ENCODE data around the gene GSTT4.
"Not testable (repeated sequence)": the region's sequence is repeated elsewhere in the genome, so short reads cannot be mapped to it uniquely, and the experiment has no call there.

Gene GSTT4

GRCh38 chr22:24043958-24044357 lies 38.7 kb upstream of the GSTT4 start:
- H2BK120ac ChIP-seq (ENCODE audit: insufficient read depth, low read length, poor library complexity): no peak overlapping the region
- no peaks in the 10 kb centered on the region for H3K79me2 ChIP-seq (ENCODE audit: control insufficient read depth, insufficient read depth, low read length, poor library complexity)
- H3K18ac ChIP-seq (ENCODE audit: low read length): no peak overlapping the region
- H4K12ac ChIP-seq (ENCODE audit: low read depth, low read length): no peak overlapping the region
- H4K8ac ChIP-seq (ENCODE audit: low read depth, low read length): no peak overlapping the region
- H3K36me3 ChIP-seq (ENCODE audit: control insufficient read depth in 1 of 2, insufficient read depth in 2 of 2, low read length in 2 of 2): peaks cover 21 to 29% of the 10 kb centered on the region in 2 experiments
- WGBS (ENCODE audit: extremely low coverage, insufficient coverage, insufficient read length): no CpG with 5 or more reads among the region's 4 CpGs
- no peak overlapping the region for H2AK5ac ChIP-seq (ENCODE audit: low read length)
- no peak overlapping the region for H3K4me2 ChIP-seq (ENCODE audit: low read length)
- no peak overlapping the region for H3K27ac ChIP-seq (ENCODE audit: low read depth, low read length)
- H3K9ac ChIP-seq (ENCODE audit: low read length): no peak overlapping the region
- peaks cover 1% of the 10 kb centered on the region for H3K79me1 ChIP-seq (ENCODE audit: low read length)
- no peak overlapping the region for H3K23ac ChIP-seq (ENCODE audit: low read length)
- H4K91ac ChIP-seq (ENCODE audit: low read depth, low read length): no peak overlapping the region
- no peaks in the 10 kb centered on the region for H3K4me1 ChIP-seq (ENCODE audit: control insufficient read depth in 1 of 2, insufficient read depth in 2 of 2, low read length in 2 of 2)
- H3K4ac ChIP-seq (ENCODE audit: low read depth, low read length): no peak overlapping the region
- H2BK12ac ChIP-seq (ENCODE audit: low read length): no peak overlapping the region
- no peak for DNase-seq
- H2BK5ac ChIP-seq (ENCODE audit: low read depth, low read length, poor library complexity): no peak overlapping the region
- H2AFZ ChIP-seq (ENCODE audit: insufficient read depth, low read length, poor library complexity): no peak overlapping the region
- H3K14ac ChIP-seq (ENCODE audit: low read length): no peak overlapping the region
- no peak overlapping the region for H3K4me3 ChIP-seq (ENCODE audit: low read depth, low read length)
- H3K27me3 ChIP-seq (ENCODE audit: insufficient read depth, low read length): no peaks in the 10 kb centered on the region
- H3K9me3 ChIP-seq (ENCODE audit: insufficient read depth, low read depth, low read length): no peaks in the 10 kb centered on the region

- not testable (repeated sequence) for H3K79me1 ChIP-seq (ENCODE audit: low read length); H2AFZ ChIP-seq (ENCODE audit: insufficient read depth, low read length, poor library complexity); H3K9ac ChIP-seq (ENCODE audit: low read length); H2AK5ac ChIP-seq (ENCODE audit: low read length); H4K91ac ChIP-seq (ENCODE audit: low read depth, low read length); H3K9me3 ChIP-seq (ENCODE audit: insufficient read depth, low read depth, low read length); H4K8ac ChIP-seq (ENCODE audit: low read depth, low read length); H3K79me2 ChIP-seq (ENCODE audit: control insufficient read depth, insufficient read depth, low read length, poor library complexity); H3K27ac ChIP-seq (ENCODE audit: low read depth, low read length); H2BK120ac ChIP-seq (ENCODE audit: insufficient read depth, low read length, poor library complexity); H3K18ac ChIP-seq (ENCODE audit: low read length); H2BK5ac ChIP-seq (ENCODE audit: low read depth, low read length, poor library complexity); H3K4ac ChIP-seq (ENCODE audit: low read depth, low read length); H3K14ac ChIP-seq (ENCODE audit: low read length); H3K27me3 ChIP-seq (ENCODE audit: insufficient read depth, low read length); H3K4me3 ChIP-seq (ENCODE audit: low read depth, low read length); DNase-seq; H4K12ac ChIP-seq (ENCODE audit: low read depth, low read length); H3K23ac ChIP-seq (ENCODE audit: low read length); H3K4me1 ChIP-seq (ENCODE audit: control insufficient read depth in 1 of 2, insufficient read depth in 2 of 2, low read length in 2 of 2); H2BK12ac ChIP-seq (ENCODE audit: low read length); H3K4me2 ChIP-seq (ENCODE audit: low read length)
- H3K36me3 ChIP-seq (ENCODE audit: control insufficient read depth in 1 of 2, insufficient read depth in 2 of 2, low read length in 2 of 2): peaks cover 20 to 33% of the 10 kb centered on the region in 2 experiments
- WGBS (ENCODE audit: extremely low coverage, insufficient coverage, insufficient read length): no CpG with 5 or more reads among the region's 5 CpGs
Observed at GRCh38 chr22:24043465-24043864, 38.2 kb upstream of the GSTT4 start.

GRCh38 chr22:24040946-24041345 lies 35.7 kb upstream of the GSTT4 start:
- Histone ChIP-seq H4K91ac (ENCODE audit: low read depth, low read length) (no peak overlapping the region), H3K4ac (ENCODE audit: low read depth, low read length) (no peak overlapping the region), H2BK5ac (ENCODE audit: low read depth, low read length, poor library complexity) (no peak overlapping the region), H2AK5ac (ENCODE audit: low read length) (no peak overlapping the region), H3K9ac (ENCODE audit: low read length) (no peak overlapping the region), H3K18ac (ENCODE audit: low read length) (no peak overlapping the region), H2AFZ (ENCODE audit: insufficient read depth, low read length, poor library complexity) (no peak overlapping the region), H3K14ac (ENCODE audit: low read length) (no peak overlapping the region), H3K23ac (ENCODE audit: low read length) (no peak overlapping the region), H3K36me3 (ENCODE audit: control insufficient read depth in 1 of 2, insufficient read depth in 2 of 2, low read length in 2 of 2) (peaks cover 27 to 40% of the 10 kb centered on the region in 2 experiments), H3K79me1 (ENCODE audit: low read length) (peaks cover 1% of the 10 kb centered on the region), H3K4me1 (ENCODE audit: control insufficient read depth in 1 of 2, insufficient read depth in 2 of 2, low read length in 2 of 2) (no peaks in the 10 kb centered on the region), H4K12ac (ENCODE audit: low read depth, low read length) (no peak overlapping the region), H3K4me2 (ENCODE audit: low read length) (no peak overlapping the region), H3K27ac (ENCODE audit: low read depth, low read length) (no peak overlapping the region), H4K8ac (ENCODE audit: low read depth, low read length) (no peak overlapping the region), H2BK12ac (ENCODE audit: low read length) (no peak overlapping the region), H3K4me3 (ENCODE audit: low read depth, low read length) (no peak overlapping the region), H3K79me2 (ENCODE audit: control insufficient read depth, insufficient read depth, low read length, poor library complexity) (no peaks in the 10 kb centered on the region), H3K27me3 (ENCODE audit: insufficient read depth, low read length) (no peaks in the 10 kb centered on the region), H2BK120ac (ENCODE audit: insufficient read depth, low read length, poor library complexity) (no peak overlapping the region), H3K9me3 (ENCODE audit: insufficient read depth, low read depth, low read length) (peaks cover 2% of the 10 kb centered on the region)
- no CpG with 5 or more reads among the region's 4 CpGs for WGBS (ENCODE audit: extremely low coverage, insufficient coverage, insufficient read length)
- DNase-seq: no peak

GRCh38 chr22:24039046-24039445 lies 33.8 kb upstream of the GSTT4 start:
- Histone ChIP-seq H3K4me1 (ENCODE audit: control insufficient read depth in 1 of 2, insufficient read depth in 2 of 2, low read length in 2 of 2) (no peaks in the 10 kb centered on the region), H3K79me1 (ENCODE audit: low read length) (peaks cover 1% of the 10 kb centered on the region), H3K36me3 (ENCODE audit: control insufficient read depth in 1 of 2, insufficient read depth in 2 of 2, low read length in 2 of 2) (peaks cover 27 to 37% of the 10 kb centered on the region in 2 experiments), H3K27ac (ENCODE audit: low read depth, low read length) (no peak overlapping the region), H2BK5ac (ENCODE audit: low read depth, low read length, poor library complexity) (no peak overlapping the region), H3K23ac (ENCODE audit: low read length) (no peak overlapping the region), H2AK5ac (ENCODE audit: low read length) (no peak overlapping the region), H2BK12ac (ENCODE audit: low read length) (no peak overlapping the region), H3K79me2 (ENCODE audit: control insufficient read depth, insufficient read depth, low read length, poor library complexity) (no peaks in the 10 kb centered on the region), H3K9ac (ENCODE audit: low read length) (no peak overlapping the region), H4K91ac (ENCODE audit: low read depth, low read length) (no peak overlapping the region), H3K9me3 (ENCODE audit: insufficient read depth, low read depth, low read length) (peaks cover 2% of the 10 kb centered on the region), H3K14ac (ENCODE audit: low read length) (no peak overlapping the region), H3K27me3 (ENCODE audit: insufficient read depth, low read length) (no peaks in the 10 kb centered on the region), H3K4ac (ENCODE audit: low read depth, low read length) (no peak overlapping the region), H2BK120ac (ENCODE audit: insufficient read depth, low read length, poor library complexity) (no peak overlapping the region), H3K18ac (ENCODE audit: low read length) (no peak overlapping the region), H3K4me3 (ENCODE audit: low read depth, low read length) (no peak overlapping the region), H4K8ac (ENCODE audit: low read depth, low read length) (no peak overlapping the region), H3K4me2 (ENCODE audit: low read length) (no peak overlapping the region), H4K12ac (ENCODE audit: low read depth, low read length) (no peak overlapping the region), H2AFZ (ENCODE audit: insufficient read depth, low read length, poor library complexity) (no peak overlapping the region)
- no CpG with 5 or more reads among the region's 6 CpGs for WGBS (ENCODE audit: extremely low coverage, insufficient coverage, insufficient read length)
- no peak for DNase-seq
